GM12878 (cell line): ENCODE data around the gene PHC2. TPM values are rescaled to one million over a fixed set of nuclear protein-coding genes. Genes with fewer than 3 reads are reported as not detected.

ENCODE experiments used
- ATAC-seq: fragments of 200-7000 bp; cut with Tn5 transposase; 3 replicates; pipeline ENCODE4 v1.9.1; 2020; ENCODE audit warnings: mild to moderate bottlenecking, moderate library complexity
- BruUV-seq: library from RNA; stranded (reverse); fragments of 400-500 nt; replicated peaks from 2 replicates; lab custom pipeline; 2021; lab: Mats Ljungman, UMichigan
- CTCF ChIA-PET: fragments of 300-600 bp; sonication (Branson Sonifier 250); formaldehyde crosslinking; extraction: SDS; loops from one replicate; lab custom pipeline; 2021; ENCODE audit warnings: inconsistent platforms; lab: Yijun Ruan, JAX
- POLR2A ChIA-PET: fragments of 350-600 bp; formaldehyde crosslinking; extraction: SDS; loops from one replicate; lab custom pipeline; 2021; ENCODE audit warnings: inconsistent platforms; lab: Charles Lee
- RAD21 ChIA-PET: fragments of 300-600 bp; sonication (Branson Sonifier 250); formaldehyde crosslinking; loops from one replicate; lab custom pipeline; 2023; ENCODE audit warnings: antibody characterized with exemption; ENCODE audit not compliant: unreplicated experiment; lab: Charles Lee
- SMC1A ChIA-PET: fragments of 300-600 bp; sonication (Branson Sonifier 250); formaldehyde crosslinking; loops from one replicate; lab custom pipeline; 2023; ENCODE audit not compliant: unreplicated experiment, uncharacterized antibody; lab: Charles Lee
- DNase-seq: peaks from one replicate; pipeline ENCODE4 v3.0.0-alpha.2; 2011; ENCODE audit warnings: low read depth, low spot score
- FAIRE-seq: peaks from 3 replicates; lab custom pipeline; 2011; peaks lifted over from hg19 to GRCh38; lab: Jason Lieb, UNC
- H2AFZ ChIP-seq: 2 replicates; pipeline ENCODE4 v1.6.0; 2011; ENCODE audit warnings: low read depth, low read length, control low read depth; ENCODE audit not compliant: control insufficient read depth
- H3K27ac ChIP-seq: 2 replicates; pipeline ENCODE4 v1.5.1; 2011; ENCODE audit warnings: control low read depth; ENCODE audit not compliant: control insufficient read depth, insufficient read depth
- H3K27me3 ChIP-seq, 2 experiments: replicated peaks in 1 of 2; 2 replicates each; pipeline versions ENCODE4 v1.6.0 to v1.6.1; 2011; ENCODE audit warnings: low read length in 1 of 2; ENCODE audit not compliant: control insufficient read depth in 2 of 2, insufficient read depth in 2 of 2
- H3K36me3 ChIP-seq, 2 experiments: 2 replicates each; pipeline ENCODE4 v1.5.1; 2011; ENCODE audit warnings: low read length in 1 of 2; ENCODE audit not compliant: control insufficient read depth in 2 of 2, insufficient read depth in 2 of 2
- H3K4me1 ChIP-seq: 2 replicates; pipeline ENCODE4 v1.6.1; 2011; ENCODE audit warnings: mild to moderate bottlenecking, low read length, moderate library complexity, mixed read lengths; ENCODE audit not compliant: control insufficient read depth, insufficient read depth
- H3K4me2 ChIP-seq: 2 replicates; pipeline ENCODE4 v1.6.0; 2011; ENCODE audit warnings: control low read depth; ENCODE audit not compliant: control insufficient read depth, insufficient read depth
- H3K4me3 ChIP-seq: fragments of 200-600 bp; sonication (generic); 2 replicates; pipeline ENCODE4 v1.5.1; 2016
- H3K79me2 ChIP-seq: 2 replicates; pipeline ENCODE4 v1.6.0; 2011; ENCODE audit warnings: low read length; ENCODE audit not compliant: control insufficient read depth, insufficient read depth
- H3K9ac ChIP-seq: 2 replicates; pipeline ENCODE4 v1.8.0; 2011; ENCODE audit warnings: low read length, control low read depth, mixed read lengths; ENCODE audit not compliant: control insufficient read depth, insufficient read depth
- H3K9me3 ChIP-seq: replicated peaks from 3 replicates; pipeline ENCODE4 v1.5.1; 2011; ENCODE audit warnings: mild to moderate bottlenecking, low read length; ENCODE audit not compliant: control insufficient read depth, insufficient read depth
- H4K20me1 ChIP-seq: 2 replicates; pipeline ENCODE4 v1.6.0; 2011; ENCODE audit not compliant: control insufficient read depth, insufficient read depth
- BCL11A ChIP-seq: IDR thresholded peaks from 2 replicates; pipeline ENCODE4 v1.6.1; 2011; ENCODE audit warnings: low read depth, low read length
- CEBPB ChIP-seq, 2 experiments: fragments of 150-350 bp in 1 of 2; IDR thresholded peaks; 2 replicates each; pipeline ENCODE4 v1.6.1; 2012 to 2014; ENCODE audit warnings: low read depth in 2 of 2, low read length in 2 of 2, borderline replicate concordance in 1 of 2, inconsistent platforms in 1 of 2
- MXI1 ChIP-seq: fragments of 150-350 bp; IDR thresholded peaks from 2 replicates; pipeline ENCODE4 v1.6.1; 2011; ENCODE audit warnings: low read depth, mild to moderate bottlenecking, inconsistent platforms, low read length, improper control_type of control experiment
- RAD21 ChIP-seq: IDR thresholded peaks from 2 replicates; pipeline ENCODE4 v1.6.1; 2011; ENCODE audit warnings: mild to moderate bottlenecking, low read depth, low read length, moderate library complexity; ENCODE audit not compliant: insufficient read depth
- RFX5 ChIP-seq: IDR thresholded peaks from 2 replicates; pipeline ENCODE4 v1.6.1; 2011; ENCODE audit warnings: low read depth, low read length, improper control_type of control experiment
- WGBS: methylation state at CpG from one replicate; pipeline ENCODE4 v1.1.6; 2016; ENCODE audit warnings: low lambda C conversion rate; ENCODE audit not compliant: insufficient replicate concordance, insufficient coverage; ENCODE audit errors: missing lambda C conversion rate; 5-methylcytosine and 5-hydroxymethylcytosine counted together
- in situ Hi-C: fragments of 300-500 bp; cut with MboI; formaldehyde crosslinking; loops from 9 replicates; pipeline ENCODE4 v1.14.3; 2018; ENCODE audit warnings: mixed read lengths
- intact Hi-C: fragments of 100-400 bp; cut with micrococcal nuclease; formaldehyde crosslinking; loops from one replicate; pipeline ENCODE4 v1.14.2; 2022; ENCODE audit not compliant: unreplicated experiment
- polyA plus RNA-seq, 11 experiments: library from polyadenylated mRNA; depleted of rRNA in 4 of 11; unstranded in 6 of 11; stranded (reverse) in 5 of 11; fragments of >200 nt; fragmentation: Nextera tagmentation in 4 of 11; fragmentation: Illumina TruSeq in 1 of 11; extraction: Ambion mirVana in 4 of 11; extraction: Trizol in 1 of 11; gene quantifications; 1 replicate in 1 of 11; 2 replicates in 10 of 11; pipeline versions ENCODE4 v1.2.1 to v1.2.3, GENCODE V29; 2011 to 2016; ENCODE audit warnings: inconsistent platforms in 2 of 11, missing spikeins in 2 of 11, low read depth in 1 of 11
- total RNA-seq, 4 experiments: library from RNA; depleted of rRNA in 3 of 4; stranded (reverse); fragments of >200 nt in 3 of 4; fragmentation: Illumina TruSeq in 1 of 4; extraction: Trizol in 1 of 4; gene quantifications; 2 replicates each; pipeline versions ENCODE4 v1.2.1 to v1.2.3, GENCODE V29; 2013 to 2021
- TF ChIP-seq, protein P1 (sequence below): IDR thresholded peaks from 2 replicates; pipeline ENCODE4 v1.6.1; 2012; ENCODE audit warnings: low read length, inconsistent platforms
- TF ChIP-seq, protein P2 (sequence below): fragments of 450-650 bp; formaldehyde crosslinking; IDR thresholded peaks from 2 replicates; pipeline ENCODE4 v1.4.0; 2022; ENCODE audit warnings: mild to moderate bottlenecking, moderate library complexity
- TF ChIP-seq, protein P3 (sequence below): fragments of 450-650 bp; IDR thresholded peaks from 2 replicates; pipeline ENCODE4 v1.6.1; 2017; ENCODE audit warnings: low read depth, mild to moderate bottlenecking, moderate library complexity

The PHC2 gene
- total and polyA plus RNA-seq, 10 of the 15 experiments (the other 5 are each of a cell fraction or from before 2014, with no cell fraction given): 2.0 to 35.9 (median 16.4) TPM

DNA sequence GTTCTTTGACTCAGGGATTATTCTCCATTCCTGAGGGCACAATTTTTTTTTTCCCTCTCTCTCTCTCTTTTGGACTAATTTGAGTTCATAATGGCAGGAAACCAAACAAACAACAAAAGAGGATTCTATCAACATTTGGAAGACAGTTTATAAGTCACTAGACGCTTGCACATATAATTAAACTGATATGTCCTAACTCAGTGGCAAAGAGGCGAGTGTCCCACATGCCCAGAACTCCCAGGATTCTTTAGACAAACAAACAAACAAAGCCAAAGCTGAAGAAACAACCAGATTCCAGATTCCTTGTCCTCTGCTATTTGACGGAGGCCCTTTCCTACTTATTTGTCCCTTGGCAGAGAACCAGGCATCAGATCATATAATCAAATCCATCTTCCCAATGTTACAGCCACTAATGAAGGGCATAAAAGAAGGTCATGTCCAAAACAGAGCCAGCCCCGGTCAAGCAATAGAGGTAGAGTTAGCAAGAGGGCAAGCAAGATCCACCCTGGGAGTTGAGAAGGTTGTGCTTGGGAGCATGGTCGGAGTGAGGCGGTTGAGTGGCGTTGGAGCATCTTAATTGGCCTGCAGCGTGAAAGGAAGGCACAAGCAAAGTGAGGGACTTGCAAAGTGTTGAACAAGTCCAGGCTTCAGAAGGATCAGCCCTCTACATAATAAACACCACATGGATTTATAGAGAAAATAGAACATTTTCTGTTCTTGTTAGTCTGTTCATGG is 144.3 kb downstream of the PHC2 start:
- no peaks in the 10 kb centered on the region for H4K20me1 ChIP-seq
- SMC1A ChIA-PET: no interaction called here
- H3K9me3 ChIP-seq: no peaks in the 10 kb centered on the region; the same call in 2 of the 3 replicates
- no peak overlapping the region for H3K4me2 ChIP-seq
- H3K4me1 ChIP-seq: no peaks in the 10 kb centered on the region
- in situ Hi-C loops (no loop called here), intact Hi-C loops (no loop called here)
- RAD21 ChIA-PET: no interaction called here
- BruUV-seq: no TSS peak
- H3K79me2 ChIP-seq: no peaks in the 10 kb centered on the region
- TF ChIP-seq RAD21 (no peak), MXI1 (no peak), RFX5 (no peak), BCL11A (no peak), CEBPB (IDR thresholded peaks at IDR 0.05; ENCODE audit: borderline replicate concordance in 1 of 2, low read depth in 2 of 2, low read length in 2 of 2) (no peak)
- TF ChIP-seq, protein P1, sequence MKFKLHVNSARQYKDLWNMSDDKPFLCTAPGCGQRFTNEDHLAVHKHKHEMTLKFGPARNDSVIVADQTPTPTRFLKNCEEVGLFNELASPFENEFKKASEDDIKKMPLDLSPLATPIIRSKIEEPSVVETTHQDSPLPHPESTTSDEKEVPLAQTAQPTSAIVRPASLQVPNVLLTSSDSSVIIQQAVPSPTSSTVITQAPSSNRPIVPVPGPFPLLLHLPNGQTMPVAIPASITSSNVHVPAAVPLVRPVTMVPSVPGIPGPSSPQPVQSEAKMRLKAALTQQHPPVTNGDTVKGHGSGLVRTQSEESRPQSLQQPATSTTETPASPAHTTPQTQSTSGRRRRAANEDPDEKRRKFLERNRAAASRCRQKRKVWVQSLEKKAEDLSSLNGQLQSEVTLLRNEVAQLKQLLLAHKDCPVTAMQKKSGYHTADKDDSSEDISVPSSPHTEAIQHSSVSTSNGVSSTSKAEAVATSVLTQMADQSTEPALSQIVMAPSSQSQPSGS: no peak
- TF ChIP-seq, protein P2, sequence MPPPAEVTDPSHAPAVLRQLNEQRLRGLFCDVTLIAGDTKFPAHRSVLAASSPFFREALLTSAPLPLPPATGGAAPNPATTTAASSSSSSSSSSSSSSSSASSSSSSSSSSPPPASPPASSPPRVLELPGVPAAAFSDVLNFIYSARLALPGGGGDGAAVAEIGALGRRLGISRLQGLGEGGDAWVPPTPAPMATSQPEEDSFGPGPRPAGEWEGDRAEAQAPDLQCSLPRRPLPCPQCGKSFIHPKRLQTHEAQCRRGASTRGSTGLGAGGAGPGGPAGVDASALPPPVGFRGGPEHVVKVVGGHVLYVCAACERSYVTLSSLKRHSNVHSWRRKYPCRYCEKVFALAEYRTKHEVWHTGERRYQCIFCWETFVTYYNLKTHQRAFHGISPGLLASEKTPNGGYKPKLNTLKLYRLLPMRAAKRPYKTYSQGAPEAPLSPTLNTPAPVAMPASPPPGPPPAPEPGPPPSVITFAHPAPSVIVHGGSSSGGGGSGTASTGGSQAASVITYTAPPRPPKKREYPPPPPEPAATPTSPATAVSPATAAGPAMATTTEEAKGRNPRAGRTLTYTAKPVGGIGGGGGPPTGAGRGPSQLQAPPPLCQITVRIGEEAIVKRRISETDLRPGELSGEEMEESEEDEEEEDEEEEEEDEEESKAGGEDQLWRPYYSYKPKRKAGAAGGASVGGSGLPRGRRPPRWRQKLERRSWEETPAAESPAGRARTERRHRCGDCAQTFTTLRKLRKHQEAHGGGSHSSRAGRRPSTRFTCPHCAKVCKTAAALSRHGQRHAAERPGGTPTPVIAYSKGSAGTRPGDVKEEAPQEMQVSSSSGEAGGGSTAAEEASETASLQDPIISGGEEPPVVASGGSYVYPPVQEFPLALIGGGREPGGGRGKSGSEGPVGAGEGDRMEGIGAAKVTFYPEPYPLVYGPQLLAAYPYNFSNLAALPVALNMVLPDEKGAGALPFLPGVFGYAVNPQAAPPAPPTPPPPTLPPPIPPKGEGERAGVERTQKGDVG (CRISPR knock-in tag): no peak
- TF ChIP-seq, protein P3, sequence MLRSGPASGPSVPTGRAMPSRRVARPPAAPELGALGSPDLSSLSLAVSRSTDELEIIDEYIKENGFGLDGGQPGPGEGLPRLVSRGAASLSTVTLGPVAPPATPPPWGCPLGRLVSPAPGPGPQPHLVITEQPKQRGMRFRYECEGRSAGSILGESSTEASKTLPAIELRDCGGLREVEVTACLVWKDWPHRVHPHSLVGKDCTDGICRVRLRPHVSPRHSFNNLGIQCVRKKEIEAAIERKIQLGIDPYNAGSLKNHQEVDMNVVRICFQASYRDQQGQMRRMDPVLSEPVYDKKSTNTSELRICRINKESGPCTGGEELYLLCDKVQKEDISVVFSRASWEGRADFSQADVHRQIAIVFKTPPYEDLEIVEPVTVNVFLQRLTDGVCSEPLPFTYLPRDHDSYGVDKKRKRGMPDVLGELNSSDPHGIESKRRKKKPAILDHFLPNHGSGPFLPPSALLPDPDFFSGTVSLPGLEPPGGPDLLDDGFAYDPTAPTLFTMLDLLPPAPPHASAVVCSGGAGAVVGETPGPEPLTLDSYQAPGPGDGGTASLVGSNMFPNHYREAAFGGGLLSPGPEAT: no peak
- no peak overlapping the region for H3K4me3 ChIP-seq
- POLR2A ChIA-PET: no interaction called here
- FAIRE-seq (no peak), ATAC-seq (no peak), DNase-seq (no peak)
- H3K27me3 ChIP-seq: no peaks in the 10 kb centered on the region
- peaks cover 0 to 3% of the 10 kb centered on the region in 2 experiments; a peak in 2 of 4 replicates for H3K36me3 ChIP-seq
- H2AFZ ChIP-seq: no peak overlapping the region
- 63% methylated on average over 8 of the region's 8 CpGs for WGBS
- no peak overlapping the region for H3K27ac ChIP-seq
- H3K9ac ChIP-seq: no peak overlapping the region
- CTCF ChIA-PET: interaction anchor here (1.0 kb wide), 1 partner anchor 9 kb away, joined by 4 read pairs; no protein-coding TSS in a partner anchor
